ENCODE measurements around the gene SNX27. TPM values are rescaled to one million over a fixed set of nuclear protein-coding genes. Genes with fewer than 3 reads are reported as not detected.
"Not testable (repeated sequence)": the region's sequence is repeated elsewhere in the genome, so short reads cannot be mapped to it uniquely, and the experiment has no call there.

Gene SNX27
- total RNA-seq, 2 donors from 2014 or later: 24.1 to 38.4 TPM

GRCh38 chr1:151616505-151616849 lies 4.6 kb downstream of the SNX27 start:
- Histone ChIP-seq H3K4me1 (replicated peaks) (peaks cover 7% of the 10 kb centered on the region), H3K27me3 (replicated peaks; ENCODE audit: insufficient read depth) (no peaks in the 10 kb centered on the region), H3K9me3 (no peaks in the 10 kb centered on the region), H3K4me3 (no peak overlapping the region), H3K36me3 (no peaks in the 10 kb centered on the region), H3K27ac (no peak overlapping the region)
- intact Hi-C loops (cut with DNase I): loop anchor here (10.0 kb wide), 1 partner anchor 68 kb away; no protein-coding TSS in a partner anchor
- 56% methylated on average over 3 of the region's 3 CpGs for whole genome bisulfite sequencing
- no peak for TF ChIP-seq POLR2A (IDR thresholded peaks at IDR 0.05)
- no peak for TF ChIP-seq CTCF (IDR thresholded peaks at IDR 0.05)
- TF ChIP-seq POLR2AphosphoS5 (IDR thresholded peaks at IDR 0.05): no peak
- no peak for DNase-seq (ENCODE audit: low spot score)

- WGBS: 59% methylated on average over 3 of the region's 3 CpGs
- no peak for DNase-seq (ENCODE audit: low spot score)
- no peak overlapping the region for H3K27ac ChIP-seq
- no peak overlapping the region for H3K4me3 ChIP-seq
- H3K4me1 ChIP-seq (replicated peaks): peaks cover 7% of the 10 kb centered on the region
- H3K36me3 ChIP-seq: no peaks in the 10 kb centered on the region
- TF ChIP-seq CTCF (IDR thresholded peaks at IDR 0.05) (no peak), POLR2AphosphoS5 (IDR thresholded peaks at IDR 0.05) (no peak), POLR2A (IDR thresholded peaks at IDR 0.05) (no peak)
- intact Hi-C loops (cut with DNase I): loop anchor here (10.0 kb wide), 1 partner anchor 67 kb away; no protein-coding TSS in a partner anchor
- no peaks in the 10 kb centered on the region for H3K27me3 ChIP-seq (replicated peaks; ENCODE audit: insufficient read depth)
- no peaks in the 10 kb centered on the region for H3K9me3 ChIP-seq
These were observed 6.2 kb downstream of the SNX27 start for GRCh38 chr1:151618003-151618402.

- H3K4me3 ChIP-seq: no peak overlapping the region
- no peaks in the 10 kb centered on the region for H3K27me3 ChIP-seq (replicated peaks; ENCODE audit: insufficient read depth)
- no peak for DNase-seq (ENCODE audit: low spot score)
- H3K9me3 ChIP-seq: no peaks in the 10 kb centered on the region
- H3K36me3 ChIP-seq: no peaks in the 10 kb centered on the region
- no peak overlapping the region for H3K27ac ChIP-seq
- TF ChIP-seq POLR2AphosphoS5 (IDR thresholded peaks at IDR 0.05): no peak
- no peak for TF ChIP-seq POLR2A (IDR thresholded peaks at IDR 0.05)
- TF ChIP-seq CTCF (IDR thresholded peaks at IDR 0.05): no peak
- intact Hi-C loops (cut with DNase I): loop anchor here (10.0 kb wide), 1 partner anchor 66 kb away; no protein-coding TSS in a partner anchor
- peaks cover 7% of the 10 kb centered on the region for H3K4me1 ChIP-seq (replicated peaks)
These were observed 6.6 kb downstream of the SNX27 start for GRCh38 chr1:151618470-151618869.

- peak overlapping the region in 1 of 2 donors; percentile 56 for H3K27ac ChIP-seq
- H3K27me3 ChIP-seq (replicated peaks; ENCODE audit: insufficient read depth); DNase-seq (ENCODE audit: low spot score); H3K4me1 ChIP-seq (replicated peaks); H3K4me3 ChIP-seq; H3K9me3 ChIP-seq; H3K36me3 ChIP-seq: not testable (repeated sequence)
- intact Hi-C loops (cut with DNase I): loop anchor here (10.0 kb wide), 1 partner anchor 66 kb away; no protein-coding TSS in a partner anchor
- 79% methylated on average over 6 of the region's 6 CpGs for WGBS
These were observed 7.1 kb downstream of the SNX27 start for GRCh38 chr1:151618996-151619395.

- 64% methylated on average over 6 of the region's 6 CpGs for WGBS
- intact Hi-C loops (cut with DNase I): loop anchor here (10.0 kb wide), 1 partner anchor 65 kb away; no protein-coding TSS in a partner anchor
- H3K4me3 ChIP-seq: no peak overlapping the region
- no peaks in the 10 kb centered on the region for H3K36me3 ChIP-seq
- TF ChIP-seq POLR2AphosphoS5 (IDR thresholded peaks at IDR 0.05): no peak
- TF ChIP-seq CTCF (IDR thresholded peaks at IDR 0.05): no peak
- no peak for TF ChIP-seq POLR2A (IDR thresholded peaks at IDR 0.05)
- H3K27me3 ChIP-seq (replicated peaks; ENCODE audit: insufficient read depth): no peaks in the 10 kb centered on the region
- H3K4me1 ChIP-seq (replicated peaks): peaks cover 7% of the 10 kb centered on the region
- no peaks in the 10 kb centered on the region for H3K9me3 ChIP-seq
- DNase-seq (ENCODE audit: low spot score): no peak
- H3K27ac ChIP-seq: peak overlapping the region; percentile 40 to 56
These were observed 7.7 kb downstream of the SNX27 start for GRCh38 chr1:151619489-151620093.
